IMR-90 (cell line): ENCODE results near the gene COL5A2. TPM values are rescaled to one million over a fixed set of nuclear protein-coding genes. Genes with fewer than 3 reads are reported as not detected.
A peak's percentile ranks its signal among the peaks of the same experiment; 100 is the strongest.

Source experiments
- ATAC-seq: fragments of 200-7000 bp; cut with Tn5 transposase; 2 replicates; pipeline ENCODE4 v1.9.1; 2020; ENCODE audit warnings: low read depth, mild to moderate bottlenecking, moderate library complexity
- BruUV-seq: library from RNA; stranded (reverse); fragments of 400-500 nt; replicated peaks from 2 replicates; lab custom pipeline; 2021; lab: Mats Ljungman, UMichigan
- CTCF ChIA-PET: fragments of 300-600 bp; formaldehyde crosslinking; extraction: SDS; loops from one replicate; lab custom pipeline; 2021; ENCODE audit warnings: antibody characterized with exemption; lab: Yijun Ruan, JAX
- POLR2A ChIA-PET: fragments of 300-600 bp; sonication (Branson Sonifier 250); formaldehyde crosslinking; loops from one replicate; lab custom pipeline; 2022; ENCODE audit warnings: antibody characterized with exemption; ENCODE audit not compliant: unreplicated experiment; lab: Charles Lee
- DNase-seq: peaks from one replicate; pipeline ENCODE4 v3.0.0; 2013
- H2AFZ ChIP-seq: replicated peaks from 2 replicates; pipeline ENCODE3; 2013; ENCODE audit warnings: low read length, mild to moderate bottlenecking; ENCODE audit not compliant: poor library complexity
- H2AK5ac ChIP-seq: 2 replicates; pipeline ENCODE4 v1.6.1; 2013; ENCODE audit warnings: low read depth, low read length, inconsistent platforms
- H2AK9ac ChIP-seq: replicated peaks from 2 replicates; pipeline ENCODE3; 2013; ENCODE audit warnings: mild to moderate bottlenecking, low read depth, low read length, moderate library complexity; ENCODE audit not compliant: poor library complexity
- H2BK120ac ChIP-seq: 2 replicates; pipeline ENCODE4 v1.6.1; 2013; ENCODE audit warnings: low read depth, low read length, inconsistent platforms
- H2BK15ac ChIP-seq: 3 replicates; pipeline ENCODE4 v1.6.1; 2013; ENCODE audit warnings: low read depth, low read length, inconsistent platforms
- H2BK20ac ChIP-seq: 2 replicates; pipeline ENCODE4 v1.6.1; 2013; ENCODE audit warnings: low read depth, mild to moderate bottlenecking, inconsistent platforms, low read length, moderate library complexity
- H2BK5ac ChIP-seq: 2 replicates; pipeline ENCODE4 v1.6.1; 2013; ENCODE audit warnings: mild to moderate bottlenecking, low read depth, low read length, inconsistent platforms; ENCODE audit not compliant: poor library complexity, severe bottlenecking
- H3K14ac ChIP-seq: replicated peaks from 2 replicates; pipeline ENCODE4 v1.6.1; 2013; ENCODE audit warnings: low read depth, low read length, inconsistent platforms
- H3K18ac ChIP-seq: 2 replicates; pipeline ENCODE4 v1.6.1; 2013; ENCODE audit warnings: low read depth, low read length, control low read depth
- H3K23ac ChIP-seq: 2 replicates; pipeline ENCODE4 v1.6.1; 2013; ENCODE audit warnings: low read depth, low read length, inconsistent platforms
- H3K27ac ChIP-seq: 2 replicates; pipeline ENCODE4 v1.5.1; 2013; ENCODE audit warnings: mild to moderate bottlenecking, control low read depth, low read length; ENCODE audit not compliant: insufficient read depth
- H3K27me3 ChIP-seq: 2 replicates; pipeline ENCODE4 v1.6.1; 2013; ENCODE audit warnings: low read length; ENCODE audit not compliant: control insufficient read depth, insufficient read depth
- H3K36me3 ChIP-seq: 2 replicates; pipeline ENCODE4 v1.6.1; 2013; ENCODE audit warnings: low read length, mixed read lengths; ENCODE audit not compliant: control insufficient read depth, insufficient read depth
- H3K4ac ChIP-seq: 2 replicates; pipeline ENCODE4 v1.6.1; 2013; ENCODE audit warnings: low read depth, low read length, inconsistent platforms
- H3K4me1 ChIP-seq: 2 replicates; pipeline ENCODE4 v1.6.1; 2013; ENCODE audit warnings: low read length, mixed read lengths; ENCODE audit not compliant: control insufficient read depth, insufficient read depth
- H3K4me2 ChIP-seq: 2 replicates; pipeline ENCODE4 v1.6.1; 2013; ENCODE audit warnings: low read depth, mild to moderate bottlenecking, control low read depth, low read length, moderate library complexity
- H3K4me3 ChIP-seq: 2 replicates; pipeline ENCODE4 v1.5.1; 2013; ENCODE audit warnings: low read depth, mild to moderate bottlenecking, control low read depth, low read length, moderate library complexity; ENCODE audit not compliant: insufficient read depth
- H3K56ac ChIP-seq: 2 replicates; pipeline ENCODE4 v1.6.1; 2013; ENCODE audit warnings: low read length, inconsistent platforms; ENCODE audit not compliant: insufficient read depth; ENCODE audit errors: extremely low read depth
- H3K79me1 ChIP-seq, 2 experiments: 2 replicates each; pipeline ENCODE4 v1.6.1; 2013; ENCODE audit warnings: low read length in 2 of 2, inconsistent platforms in 1 of 2, low read depth in 1 of 2
- H3K9ac ChIP-seq: 2 replicates; pipeline ENCODE4 v1.6.1; 2013; ENCODE audit warnings: low read depth, low read length, control low read depth
- H3K9me1 ChIP-seq: 2 replicates; pipeline ENCODE4 v1.6.1; 2013; ENCODE audit warnings: low read length, inconsistent platforms; ENCODE audit not compliant: insufficient read depth
- H3K9me3 ChIP-seq: 2 replicates; pipeline ENCODE4 v1.6.1; 2013; ENCODE audit warnings: low read length; ENCODE audit not compliant: control insufficient read depth, insufficient read depth
- H4K20me1 ChIP-seq: 2 replicates; pipeline ENCODE4 v1.6.1; 2013; ENCODE audit warnings: low read length, inconsistent platforms; ENCODE audit not compliant: insufficient read depth
- H4K5ac ChIP-seq: 2 replicates; pipeline ENCODE4 v1.6.1; 2013; ENCODE audit warnings: mild to moderate bottlenecking, low read depth, low read length, control low read depth
- H4K8ac ChIP-seq, 2 experiments: 2 replicates each; pipeline ENCODE4 v1.6.1; 2013; ENCODE audit warnings: low read depth in 2 of 2, low read length in 2 of 2, control low read depth in 1 of 2, inconsistent platforms in 1 of 2
- H4K91ac ChIP-seq: 2 replicates; pipeline ENCODE4 v1.6.1; 2013; ENCODE audit warnings: low read depth, low read length, inconsistent platforms; ENCODE audit not compliant: insufficient read depth
- BHLHE40 ChIP-seq: fragments of 150-350 bp; IDR thresholded peaks from 2 replicates; pipeline ENCODE4 v1.6.1; 2016; ENCODE audit warnings: mild to moderate bottlenecking, low read depth, low read length
- CEBPB ChIP-seq: IDR thresholded peaks from 2 replicates; pipeline ENCODE4 v1.6.1; 2012; ENCODE audit warnings: low read depth, low read length, improper control_type of control experiment
- CHD1 ChIP-seq: IDR thresholded peaks from 2 replicates; pipeline ENCODE4 v1.6.1; 2012; ENCODE audit warnings: low read depth, low read length, improper control_type of control experiment
- CTCF ChIP-seq: conservative IDR thresholded peaks from 2 replicates; pipeline ENCODE4 v1.5.1; 2012; ENCODE audit warnings: mild to moderate bottlenecking, low read depth, low read length, improper control_type of control experiment
- FOS ChIP-seq: fragments of 150-350 bp; IDR thresholded peaks from 2 replicates; pipeline ENCODE4 v1.6.1; 2016; ENCODE audit warnings: low read depth, low read length
- MAFK ChIP-seq: IDR thresholded peaks from 2 replicates; pipeline ENCODE4 v1.6.1; 2012; ENCODE audit warnings: low read depth, low read length, improper control_type of control experiment
- MAZ ChIP-seq: IDR thresholded peaks from 2 replicates; pipeline ENCODE4 v1.6.1; 2012; ENCODE audit warnings: low read depth, mild to moderate bottlenecking, low read length, improper control_type of control experiment, moderate library complexity, borderline replicate concordance
- MXI1 ChIP-seq: IDR thresholded peaks from 2 replicates; pipeline ENCODE4 v1.6.1; 2012; ENCODE audit warnings: low read depth, mild to moderate bottlenecking, low read length, moderate library complexity, borderline replicate concordance
- NFE2L2 ChIP-seq: fragments of 150-350 bp; IDR thresholded peaks from 2 replicates; pipeline ENCODE4 v1.6.1; 2016; ENCODE audit warnings: low read depth, mild to moderate bottlenecking, low read length
- POLR2A ChIP-seq: IDR thresholded peaks from 2 replicates; pipeline ENCODE4 v1.6.1; 2012; ENCODE audit warnings: mild to moderate bottlenecking, low read depth, low read length
- RAD21 ChIP-seq: IDR thresholded peaks from 2 replicates; pipeline ENCODE4 v1.6.1; 2012; ENCODE audit warnings: low read length, improper control_type of control experiment
- RCOR1 ChIP-seq: IDR thresholded peaks from 2 replicates; pipeline ENCODE4 v1.6.1; 2012; ENCODE audit warnings: mild to moderate bottlenecking, low read length, improper control_type of control experiment; ENCODE audit not compliant: insufficient replicate concordance
- RFX5 ChIP-seq: IDR thresholded peaks from 2 replicates; pipeline ENCODE4 v1.8.0; 2012; ENCODE audit warnings: low read depth, mild to moderate bottlenecking, low read length, moderate library complexity
- SMC3 ChIP-seq: fragments of 150-350 bp; IDR thresholded peaks from 2 replicates; pipeline ENCODE4 v1.6.1; 2016; ENCODE audit warnings: low read depth, mild to moderate bottlenecking, antibody characterized with exemption, low read length, moderate library complexity
- WGBS, 2 experiments: methylation state at CpG; one replicate each; pipeline versions ENCODE4 v1.1.5 to v1.1.7; 2013; ENCODE audit warnings: missing lambda C conversion rate in 2 of 2; ENCODE audit not compliant: insufficient read length in 1 of 2; ENCODE audit errors: extremely low coverage in 2 of 2; 5-methylcytosine and 5-hydroxymethylcytosine counted together
- dilution Hi-C: fragments of 300-500 bp; cut with HindIII; formaldehyde crosslinking; loops from one replicate; pipeline ENCODE4 v1.14.3; 2018; ENCODE audit warnings: low sequenced_read_pairs; ENCODE audit not compliant: unreplicated experiment
- in situ Hi-C: fragments of 300-500 bp; cut with MboI; formaldehyde crosslinking; loops from 3 replicates; pipeline ENCODE4 v1.14.3; 2019; ENCODE audit warnings: low sequenced_read_pairs, inconsistent platforms, mixed read lengths
- intact Hi-C: fragments of 100-400 bp; cut with micrococcal nuclease; formaldehyde crosslinking; loops from 2 replicates; pipeline ENCODE4 v1.10.0; 2022
- polyA plus RNA-seq, 3 experiments: library from polyadenylated mRNA; depleted of rRNA; stranded (reverse); fragments of >200 nt; gene quantifications; 2 replicates each; pipeline ENCODE4 v1.2.3, GENCODE V29; 2012; ENCODE audit warnings: low replicate concordance in 1 of 3
- total RNA-seq: library from RNA; depleted of rRNA; stranded (reverse); fragments of >200 nt; gene quantifications from 2 replicates; pipeline ENCODE4 v1.2.3, GENCODE V29; 2012
- TF ChIP-seq, protein P1 (sequence below): fragments of 150-350 bp; IDR thresholded peaks from 2 replicates; pipeline ENCODE4 v1.6.1; 2017; ENCODE audit warnings: mild to moderate bottlenecking, antibody characterized with exemption, low read length, low read depth
- TF ChIP-seq, protein P2 (sequence below): fragments of 150-350 bp; IDR thresholded peaks from 2 replicates; pipeline ENCODE4 v1.6.1; 2016; ENCODE audit warnings: low read depth, mild to moderate bottlenecking, low read length, moderate library complexity, borderline replicate concordance

The COL5A2 gene
- total and polyA plus RNA-seq, 2 of the 4 experiments (the other 2 are of a cell fraction), result 181 to 257 TPM

- Histone ChIP-seq H2BK120ac (no peak overlapping the region), H3K36me3 (no peaks in the 10 kb centered on the region), H4K8ac (no peak overlapping the region; a peak in 1 of 4 replicates), H3K27me3 (no peaks in the 10 kb centered on the region), H3K79me1 (peaks cover 0 to 9% of the 10 kb centered on the region in 2 experiments; a peak in 3 of 4 replicates), H2AFZ (no peak overlapping the region), H2AK5ac (peak overlapping the region; percentile 80), H3K27ac (no peak overlapping the region), H3K4me2 (no peak overlapping the region), H4K20me1 (no peaks in the 10 kb centered on the region), H4K91ac (no peak overlapping the region), H4K5ac (no peak overlapping the region), H2AK9ac (no peak overlapping the region), H2BK5ac (no peak overlapping the region), H3K9ac (no peak overlapping the region), H3K4ac (no peak overlapping the region; the same call in 1 of the 2 replicates), H3K18ac (no peak overlapping the region; the same call in 1 of the 2 replicates), H2BK20ac (no peak overlapping the region), H3K56ac (no peak overlapping the region), H3K14ac (no peak overlapping the region), H3K23ac (no peak overlapping the region), H3K4me3 (no peak overlapping the region), H3K9me1 (peaks cover 8% of the 10 kb centered on the region), H3K4me1 (peaks cover 9% of the 10 kb centered on the region), H2BK15ac (peak overlapping the region; percentile 60; the same call in 1 of the 3 replicates), H3K9me3 (no peaks in the 10 kb centered on the region)
- intact Hi-C loops (no loop called here), in situ Hi-C loops (no loop called here), dilution Hi-C loops (no loop called here)
- CTCF ChIA-PET, result no interaction called here
- BruUV-seq, result no TSS peak
- ATAC-seq (no peak), DNase-seq (no peak)
- POLR2A ChIA-PET, result no interaction called here
- whole genome bisulfite sequencing, 2 experiments, result no CpG with 5 or more reads among the region's 2 CpGs
- no peak for TF ChIP-seq POLR2A
- TF ChIP-seq, protein P1, sequence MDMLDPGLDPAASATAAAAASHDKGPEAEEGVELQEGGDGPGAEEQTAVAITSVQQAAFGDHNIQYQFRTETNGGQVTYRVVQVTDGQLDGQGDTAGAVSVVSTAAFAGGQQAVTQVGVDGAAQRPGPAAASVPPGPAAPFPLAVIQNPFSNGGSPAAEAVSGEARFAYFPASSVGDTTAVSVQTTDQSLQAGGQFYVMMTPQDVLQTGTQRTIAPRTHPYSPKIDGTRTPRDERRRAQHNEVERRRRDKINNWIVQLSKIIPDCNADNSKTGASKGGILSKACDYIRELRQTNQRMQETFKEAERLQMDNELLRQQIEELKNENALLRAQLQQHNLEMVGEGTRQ, result no peak
- no peak for TF ChIP-seq FOS
- no peak for TF ChIP-seq NFE2L2
- TF ChIP-seq MAZ, result no peak
- no peak for TF ChIP-seq RFX5
- no peak for TF ChIP-seq MXI1
- TF ChIP-seq, protein P2, sequence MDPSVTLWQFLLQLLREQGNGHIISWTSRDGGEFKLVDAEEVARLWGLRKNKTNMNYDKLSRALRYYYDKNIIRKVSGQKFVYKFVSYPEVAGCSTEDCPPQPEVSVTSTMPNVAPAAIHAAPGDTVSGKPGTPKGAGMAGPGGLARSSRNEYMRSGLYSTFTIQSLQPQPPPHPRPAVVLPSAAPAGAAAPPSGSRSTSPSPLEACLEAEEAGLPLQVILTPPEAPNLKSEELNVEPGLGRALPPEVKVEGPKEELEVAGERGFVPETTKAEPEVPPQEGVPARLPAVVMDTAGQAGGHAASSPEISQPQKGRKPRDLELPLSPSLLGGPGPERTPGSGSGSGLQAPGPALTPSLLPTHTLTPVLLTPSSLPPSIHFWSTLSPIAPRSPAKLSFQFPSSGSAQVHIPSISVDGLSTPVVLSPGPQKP, result no peak
- no peak for TF ChIP-seq CTCF
- no peak for TF ChIP-seq RCOR1
- TF ChIP-seq MAFK, result no peak
- TF ChIP-seq CHD1, result no peak
- no peak for TF ChIP-seq CEBPB
- TF ChIP-seq RAD21, result no peak
- no peak for TF ChIP-seq BHLHE40
- no peak for TF ChIP-seq SMC3
Measured at GRCh38 chr2:189214484-189214883, 34.9 kb upstream of the COL5A2 start.
